HL-60/S4 (cell line): Measurements from ENCODE around the gene ZNF112.
"Not testable (repeated sequence)": the region's sequence is repeated elsewhere in the genome, so short reads cannot be mapped to it uniquely, and the experiment has no call there.

ENCODE experiments used
- in situ Hi-C: fragments of 300-500 bp; cut with MboI; formaldehyde crosslinking; loops from 2 replicates; pipeline ENCODE4 v1.14.3; 2022; ENCODE audit warnings: low sequenced_read_pairs

Gene ZNF112

GRCh38 chr19:44356383-44357111, at the start of gene ZNF112:
TSS of gene ZNF112 (minus strand) at chr19:44356680. CDS start at chr19:44340539, 16,141 bp downstream.
- in situ Hi-C loops: no loop called here

GRCh38 chr19:44401139-44402115, 44.9 kb upstream of the ZNF112 start, which contains the start of gene ZNF285:
TSS of gene ZNF285 (minus strand) at chr19:44401608. CDS start at chr19:44397213, 4,395 bp downstream.
- in situ Hi-C loops: no loop called here

- in situ Hi-C loops: not testable (repeated sequence)
Observed at GRCh38 chr19:44389268-44389667, 32.8 kb upstream of the ZNF112 start.

- in situ Hi-C loops: no loop called here
Observed at GRCh38 chr19:44374789-44375188, 18.3 kb upstream of the ZNF112 start.

- in situ Hi-C loops: no loop called here
Observed at GRCh38 chr19:44371815-44372480, 15.5 kb upstream of the ZNF112 start.

- in situ Hi-C loops: no loop called here
Observed at GRCh38 chr19:44367024-44367423, 10.5 kb upstream of the ZNF112 start.

GRCh38 chr19:44346556-44346955, 9.9 kb downstream of the ZNF112 start:
- in situ Hi-C loops: no loop called here

- in situ Hi-C loops: no loop called here
Observed at GRCh38 chr19:44345959-44346358, 10.5 kb downstream of the ZNF112 start.

- in situ Hi-C loops: no loop called here
Observed at GRCh38 chr19:44344255-44344654, 12.2 kb downstream of the ZNF112 start.

GRCh38 chr19:44341794-44342193, 14.7 kb downstream of the ZNF112 start:
- in situ Hi-C loops: no loop called here

GRCh38 chr19:44334639-44335038, 21.8 kb downstream of the ZNF112 start:
- in situ Hi-C loops: not testable (repeated sequence)

- in situ Hi-C loops: no loop called here
Observed at GRCh38 chr19:44332145-44332544, 24.3 kb downstream of the ZNF112 start.

GRCh38 chr19:44315883-44316282, 40.6 kb downstream of the ZNF112 start:
- in situ Hi-C loops: no loop called here

- in situ Hi-C loops: no loop called here
Observed at GRCh38 chr19:44313231-44313630, 43.2 kb downstream of the ZNF112 start.

- in situ Hi-C loops: no loop called here
Observed at GRCh38 chr19:44308011-44308410, 48.5 kb downstream of the ZNF112 start.

GRCh38 chr19:44306283-44306682, 50.2 kb downstream of the ZNF112 start:
- in situ Hi-C loops: no loop called here

GRCh38 chr19:44305457-44305856, 51.0 kb downstream of the ZNF112 start:
- in situ Hi-C loops: no loop called here

GRCh38 chr19:44304659-44305193, 51.8 kb downstream of the ZNF112 start, which contains the start of gene ZNF235:
TSS of gene ZNF235 (minus strand) at chr19:44305025. CDS start at chr19:44303404, 1,621 bp downstream.
- in situ Hi-C loops: no loop called here

- in situ Hi-C loops: no loop called here
Observed at GRCh38 chr19:44303976-44304568, 52.4 kb downstream of the ZNF112 start.

GRCh38 chr19:44303320-44303719, 53.2 kb downstream of the ZNF112 start:
- in situ Hi-C loops: no loop called here
